AG10803 (cell line): Measurements from ENCODE around the gene FAR1.

Experiments used
- DNase-seq: peaks from one replicate; pipeline ENCODE4 v3.0.0; 2010; ENCODE audit warnings: low read depth
- H3K4me3 ChIP-seq: 2 replicates; pipeline ENCODE4 v1.5.1; 2011; ENCODE audit warnings: mild to moderate bottlenecking, low read length, control low read depth
- TF ChIP-seq, protein P1 (sequence below): conservative IDR thresholded peaks from 2 replicates; pipeline ENCODE4 v1.5.1; 2011; ENCODE audit warnings: mild to moderate bottlenecking, low read length, control low read depth, inconsistent platforms

The FAR1 gene

DNA sequence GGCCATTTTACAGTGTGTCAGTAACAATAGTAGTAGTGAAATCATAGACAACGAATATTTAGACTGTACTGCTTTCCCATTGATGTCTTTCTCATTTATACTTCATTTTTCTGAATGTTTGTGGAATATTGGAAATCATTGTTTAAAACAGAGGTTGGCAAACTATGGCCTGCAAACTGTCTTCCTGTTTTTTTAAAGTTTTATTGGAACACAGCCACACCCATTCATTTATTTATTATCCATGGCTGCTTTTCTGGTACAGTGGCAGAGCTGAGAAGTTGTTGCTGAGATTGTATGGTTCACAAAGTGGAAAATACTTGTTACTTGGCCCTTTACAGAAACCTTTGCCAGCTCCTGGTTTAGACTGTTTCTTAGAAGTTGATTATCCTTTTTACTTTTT lies 13.7 kb downstream of the FAR1 start:
- H3K4me3 ChIP-seq = no peak overlapping the region
- TF ChIP-seq, protein P1, sequence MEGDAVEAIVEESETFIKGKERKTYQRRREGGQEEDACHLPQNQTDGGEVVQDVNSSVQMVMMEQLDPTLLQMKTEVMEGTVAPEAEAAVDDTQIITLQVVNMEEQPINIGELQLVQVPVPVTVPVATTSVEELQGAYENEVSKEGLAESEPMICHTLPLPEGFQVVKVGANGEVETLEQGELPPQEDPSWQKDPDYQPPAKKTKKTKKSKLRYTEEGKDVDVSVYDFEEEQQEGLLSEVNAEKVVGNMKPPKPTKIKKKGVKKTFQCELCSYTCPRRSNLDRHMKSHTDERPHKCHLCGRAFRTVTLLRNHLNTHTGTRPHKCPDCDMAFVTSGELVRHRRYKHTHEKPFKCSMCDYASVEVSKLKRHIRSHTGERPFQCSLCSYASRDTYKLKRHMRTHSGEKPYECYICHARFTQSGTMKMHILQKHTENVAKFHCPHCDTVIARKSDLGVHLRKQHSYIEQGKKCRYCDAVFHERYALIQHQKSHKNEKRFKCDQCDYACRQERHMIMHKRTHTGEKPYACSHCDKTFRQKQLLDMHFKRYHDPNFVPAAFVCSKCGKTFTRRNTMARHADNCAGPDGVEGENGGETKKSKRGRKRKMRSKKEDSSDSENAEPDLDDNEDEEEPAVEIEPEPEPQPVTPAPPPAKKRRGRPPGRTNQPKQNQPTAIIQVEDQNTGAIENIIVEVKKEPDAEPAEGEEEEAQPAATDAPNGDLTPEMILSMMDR = no peak
- DNase-seq = no peak

DNA sequence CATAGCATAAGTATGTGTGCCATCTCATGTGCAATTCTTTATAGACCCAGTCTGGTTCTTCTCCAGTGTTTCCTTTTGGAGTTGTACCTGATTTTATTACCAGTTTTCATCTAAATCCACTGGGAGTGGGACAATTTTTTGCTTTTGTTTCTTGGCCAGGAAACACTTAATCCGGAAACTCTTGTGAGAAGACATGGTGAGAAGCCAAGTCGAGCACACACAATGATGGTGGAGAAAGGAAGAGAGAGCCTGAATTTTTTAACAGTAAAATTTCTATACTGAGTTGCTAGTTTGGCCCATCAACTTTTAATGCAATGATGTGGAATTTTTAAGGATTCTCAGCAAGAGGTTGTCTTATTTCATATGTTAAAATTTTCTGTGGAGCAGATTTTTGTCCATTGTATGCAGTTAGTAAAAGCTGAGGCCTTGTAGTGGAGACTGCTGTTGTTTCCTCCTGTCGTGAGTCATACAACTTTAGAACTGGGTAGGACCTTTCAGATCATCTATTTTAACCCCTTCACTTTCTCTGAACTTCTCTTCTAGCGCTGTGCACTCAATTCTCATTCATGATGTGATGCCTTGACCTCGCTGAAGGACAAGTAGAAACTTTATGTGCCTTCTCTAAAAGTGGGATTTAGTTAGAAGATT lies 17.1 kb downstream of the FAR1 start:
- H3K4me3 ChIP-seq = no peak overlapping the region
- TF ChIP-seq, protein P1 = no peak
- no peak for DNase-seq

DNA sequence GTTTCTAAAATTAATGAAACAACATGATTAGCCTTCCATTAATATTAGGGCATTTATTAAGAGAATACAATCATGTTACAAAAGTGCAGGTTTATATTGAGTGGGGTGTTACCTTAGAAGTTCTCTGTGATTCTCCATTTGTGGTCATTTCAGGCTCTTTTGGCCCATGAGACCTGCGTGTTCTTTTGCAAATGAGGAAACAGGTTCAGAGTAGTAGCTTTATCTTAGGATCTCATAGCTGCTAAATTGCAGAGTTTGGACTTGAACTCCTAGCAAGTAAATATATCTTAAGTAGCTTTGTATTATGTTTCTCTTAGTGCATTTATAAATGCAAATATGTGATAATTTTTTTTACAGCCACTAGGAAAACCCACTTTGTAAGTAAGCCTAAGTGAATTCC lies 18.3 kb downstream of the FAR1 start:
- TF ChIP-seq, protein P1 = no peak
- H3K4me3 ChIP-seq = no peak overlapping the region
- DNase-seq = no peak

DNA sequence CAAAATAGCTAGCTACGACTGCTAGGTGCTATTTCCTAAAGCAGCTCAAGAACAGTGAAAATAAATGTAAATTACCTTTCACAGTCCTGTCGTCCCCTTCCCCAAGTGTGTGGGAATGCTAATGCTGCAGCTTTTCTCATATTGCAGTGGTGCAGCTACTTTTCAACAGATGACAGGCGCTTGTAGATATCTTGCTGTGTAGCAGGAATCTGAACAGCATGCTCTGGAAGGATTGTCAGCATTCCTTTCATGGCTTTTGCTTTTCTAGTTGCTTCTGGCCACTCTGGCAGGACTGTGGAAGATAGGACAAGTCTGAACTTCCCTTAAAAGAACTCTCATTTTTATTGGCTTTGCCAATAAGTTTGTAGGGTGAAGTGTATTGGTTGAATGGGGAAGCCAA lies 18.8 kb downstream of the FAR1 start:
- no peak overlapping the region for H3K4me3 ChIP-seq
- TF ChIP-seq, protein P1 = no peak
- no peak for DNase-seq

DNA sequence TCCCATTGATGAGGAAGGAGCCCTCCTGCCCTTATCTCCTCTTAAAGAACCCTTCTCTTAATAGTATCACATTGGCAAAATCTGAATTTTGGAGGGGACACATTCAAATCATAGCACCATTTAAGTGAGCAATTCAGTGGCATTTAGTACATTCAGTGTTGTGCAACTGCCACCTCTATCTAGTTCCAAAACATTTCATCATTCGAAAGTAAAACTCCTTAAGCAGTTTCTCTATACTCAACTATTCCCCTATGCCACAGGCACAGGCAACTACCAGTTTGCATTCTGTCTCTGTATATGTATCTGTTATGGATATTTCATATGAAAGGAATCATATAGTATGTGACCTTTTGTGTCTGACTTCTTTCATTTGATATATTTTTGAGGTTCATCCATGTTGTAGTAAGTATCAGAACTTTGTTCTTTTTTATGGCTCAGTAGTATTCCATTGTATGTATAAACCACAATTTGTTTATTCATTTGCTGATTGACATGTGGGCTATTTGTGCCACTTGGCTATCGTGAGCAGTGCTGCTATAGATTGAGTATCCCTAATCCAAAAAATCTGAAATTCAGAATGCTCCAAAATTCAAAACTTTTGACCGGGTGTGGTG lies 22.9 kb downstream of the FAR1 start:
- TF ChIP-seq, protein P1 = no peak
- no peak overlapping the region for H3K4me3 ChIP-seq
- peak; percentile 13 for DNase-seq

DNA sequence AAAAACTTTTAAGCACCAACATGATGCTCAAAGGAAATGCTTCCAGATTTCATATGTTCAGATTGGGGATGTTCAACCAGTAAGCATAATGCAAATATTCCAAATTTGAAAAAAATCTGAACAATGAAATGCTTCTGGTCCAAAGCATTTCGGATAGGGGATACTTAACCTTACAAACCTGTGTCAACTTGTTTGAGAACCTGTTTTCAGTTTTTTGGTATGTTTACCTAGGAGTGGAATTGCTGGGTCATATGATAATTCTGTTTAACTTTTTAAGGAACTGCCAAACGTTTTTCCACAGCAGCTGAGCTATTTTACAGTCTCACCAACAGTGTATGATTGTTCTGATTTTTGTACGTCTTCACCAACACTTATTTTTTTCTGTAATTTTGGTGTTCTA lies 23.7 kb downstream of the FAR1 start:
- no peak overlapping the region for H3K4me3 ChIP-seq
- TF ChIP-seq, protein P1 = no peak
- DNase-seq = no peak

DNA sequence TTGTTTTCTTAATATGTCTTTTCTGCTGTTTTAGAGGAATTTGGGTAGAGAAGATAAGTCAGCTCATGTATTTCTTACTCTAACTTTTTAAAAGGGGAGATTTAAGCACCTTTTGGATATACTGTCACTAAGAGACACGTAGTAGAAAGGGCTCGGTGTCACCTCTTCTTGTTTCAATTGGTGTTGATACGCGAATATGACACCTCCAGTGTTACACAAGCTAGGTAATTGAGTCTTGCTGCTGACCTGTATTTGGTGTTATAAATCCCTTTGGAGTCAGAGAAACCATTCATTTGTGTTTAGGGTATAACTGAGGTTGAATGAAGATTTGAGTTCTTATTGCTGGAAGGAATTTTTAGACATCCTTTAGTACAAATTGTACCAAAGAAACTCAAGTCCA lies 25.6 kb downstream of the FAR1 start:
- no peak overlapping the region for H3K4me3 ChIP-seq
- TF ChIP-seq, protein P1 = no peak
- no peak for DNase-seq
